ENCODE results near the gene TMEM106C.

GRCh38 chr12:48015129-48015528 is 51.7 kb downstream of the TMEM106C start:
- TF ChIP-seq POLR2A (IDR thresholded peaks at IDR 0.05) (no peak), CTCF (IDR thresholded peaks at IDR 0.05) (no peak)

Data from thyroid gland (tissue), 4 donors.